Keratinocyte (primary cell): ENCODE data around the gene TBC1D2. TPM values are rescaled to one million over a fixed set of nuclear protein-coding genes. Genes with fewer than 3 reads are reported as not detected.

Experiments used
- DNase-seq: peaks from one replicate; pipeline ENCODE4 v3.0.0-alpha.2; 2011; ENCODE audit warnings: low read depth, missing footprints, low spot score
- FAIRE-seq: peaks from 2 replicates; lab custom pipeline; 2011; peaks lifted over from hg19 to GRCh38; lab: Jason Lieb, UNC
- H2AFZ ChIP-seq: 2 replicates; pipeline ENCODE4 v1.6.0; 2012; ENCODE audit warnings: low read length, control low read depth, inconsistent platforms; ENCODE audit not compliant: control insufficient read depth
- H3K27ac ChIP-seq: 2 replicates; pipeline ENCODE4 v1.5.1; 2011; ENCODE audit warnings: low read length; ENCODE audit not compliant: control insufficient read depth, insufficient read depth
- H3K27me3 ChIP-seq: 3 replicates; pipeline ENCODE4 v1.6.0; 2011; ENCODE audit warnings: low read length; ENCODE audit not compliant: control insufficient read depth, insufficient read depth; ENCODE audit errors: extremely low read depth
- H3K36me3 ChIP-seq, 2 experiments: 2 replicates in 1 of 2; 3 replicates in 1 of 2; pipeline ENCODE4 v1.5.1; 2011; ENCODE audit warnings: low read length in 2 of 2, mild to moderate bottlenecking in 1 of 2; ENCODE audit not compliant: control insufficient read depth in 2 of 2, insufficient read depth in 2 of 2; ENCODE audit errors: extremely low read depth in 1 of 2
- H3K4me1 ChIP-seq: 3 replicates; pipeline ENCODE4 v1.5.1; 2011; ENCODE audit warnings: low read length; ENCODE audit not compliant: control insufficient read depth, insufficient read depth; ENCODE audit errors: extremely low read depth
- H3K4me2 ChIP-seq: 3 replicates; pipeline ENCODE4 v1.6.0; 2011; ENCODE audit warnings: low read depth, low read length; ENCODE audit not compliant: control insufficient read depth, insufficient read depth; ENCODE audit errors: extremely low read depth
- H3K4me3 ChIP-seq, 3 experiments: fragments of 200-600 bp in 1 of 3; sonication (generic) in 1 of 3; 2 replicates in 2 of 3; 3 replicates in 1 of 3; pipeline ENCODE4 v1.5.1; 2011 to 2016; ENCODE audit warnings: low read length in 3 of 3, mild to moderate bottlenecking in 3 of 3, control low read depth in 2 of 3, inconsistent platforms in 1 of 3, low read depth in 1 of 3, mixed read lengths in 1 of 3, mixed run types in 1 of 3, moderate library complexity in 1 of 3; ENCODE audit not compliant: control insufficient read depth in 2 of 3, insufficient read depth in 2 of 3; ENCODE audit errors: extremely low read depth in 1 of 3
- H3K79me2 ChIP-seq: 2 replicates; pipeline ENCODE4 v1.6.0; 2012; ENCODE audit warnings: low read length; ENCODE audit not compliant: control insufficient read depth, insufficient read depth
- H3K9ac ChIP-seq: 3 replicates; pipeline ENCODE4 v1.6.0; 2011; ENCODE audit warnings: low read length; ENCODE audit not compliant: control insufficient read depth, insufficient read depth; ENCODE audit errors: extremely low read depth
- H3K9me1 ChIP-seq: 3 replicates; pipeline ENCODE4 v1.6.0; 2011; ENCODE audit warnings: low read length; ENCODE audit not compliant: control insufficient read depth, insufficient read depth; ENCODE audit errors: extremely low read depth
- H3K9me3 ChIP-seq: 2 replicates; pipeline ENCODE4 v1.5.1; 2012; ENCODE audit warnings: low read depth, low read length; ENCODE audit not compliant: control insufficient read depth
- H4K20me1 ChIP-seq: 3 replicates; pipeline ENCODE4 v1.6.0; 2011; ENCODE audit warnings: low read length; ENCODE audit not compliant: control insufficient read depth, insufficient read depth; ENCODE audit errors: extremely low read depth
- CTCF ChIP-seq, 3 experiments: IDR thresholded peaks in 1 of 3; conservative IDR thresholded peaks in 1 of 3; optimal IDR thresholded peaks in 1 of 3; 2 replicates in 2 of 3; 3 replicates in 1 of 3; pipeline versions ENCODE3 to v1.5.1; 2011; ENCODE audit warnings: low read length in 3 of 3, mild to moderate bottlenecking in 3 of 3, moderate library complexity in 2 of 3, control low read depth in 1 of 3, inconsistent platforms in 1 of 3; ENCODE audit not compliant: insufficient read depth in 2 of 3; ENCODE audit errors: extremely low read depth in 1 of 3
- EZH2 ChIP-seq: IDR thresholded peaks from one replicate; pipeline ENCODE4 v1.6.1; 2012; ENCODE audit warnings: inconsistent platforms, mild to moderate bottlenecking, low read length, moderate library complexity
- dilution Hi-C: fragments of 300-500 bp; cut with MboI; formaldehyde crosslinking; loops from one replicate; pipeline ENCODE4 v1.7.0; 2020; ENCODE audit warnings: low sequenced_read_pairs; ENCODE audit not compliant: extremely low pct_ligation_motif_present
- polyA plus RNA-seq, 5 experiments: library from polyadenylated mRNA; depleted of rRNA in 3 of 5; stranded (reverse) in 3 of 5; stranded (forward) in 1 of 5; unstranded in 1 of 5; fragments of >200 nt; gene quantifications; 1 replicate in 1 of 5; 2 replicates in 3 of 5; 3 replicates in 1 of 5; pipeline versions ENCODE4 v1.2.1 to v1.2.3, GENCODE V29; 2011 to 2012; ENCODE audit warnings: missing spikeins in 2 of 5, low read depth in 1 of 5, low replicate concordance in 1 of 5

Gene TBC1D2
- polyA plus RNA-seq, 1 donor (not counting 4 experiments of a cell fraction or from before 2014, with no cell fraction given), result 59.2 TPM

GRCh38 chr9:98263482-98264357, 8.3 kb upstream of the TBC1D2 start:
- dilution Hi-C loops, result no loop called here
- no peaks in the 10 kb centered on the region for H3K9me1 ChIP-seq
- DNase-seq, result no peak
- FAIRE-seq, result peak; percentile 75
- no peak overlapping the region for H3K9ac ChIP-seq
- H3K36me3 ChIP-seq, result no peaks in the 10 kb centered on the region
- no peaks in the 10 kb centered on the region for H4K20me1 ChIP-seq
- no peaks in the 10 kb centered on the region for H3K27me3 ChIP-seq
- H3K4me2 ChIP-seq, result no peak overlapping the region
- no peak overlapping the region for H2AFZ ChIP-seq
- no peaks in the 10 kb centered on the region for H3K79me2 ChIP-seq
- no peaks in the 10 kb centered on the region for H3K9me3 ChIP-seq
- no peaks in the 10 kb centered on the region for H3K4me1 ChIP-seq
- H3K4me3 ChIP-seq, result no peak overlapping the region
- no peak overlapping the region for H3K27ac ChIP-seq
- TF ChIP-seq CTCF (optimal IDR thresholded peaks at IDR 0.05 in 1 of 3, IDR thresholded peaks at IDR 0.05 in 1 of 3, conservative IDR thresholded peaks at IDR 0.05 in 1 of 3; ENCODE audit: extremely low read depth in 1 of 3, insufficient read depth in 2 of 3, low read length in 3 of 3), result peak; percentile 91 to 99 (median 94)
- no peak for TF ChIP-seq EZH2

DNA sequence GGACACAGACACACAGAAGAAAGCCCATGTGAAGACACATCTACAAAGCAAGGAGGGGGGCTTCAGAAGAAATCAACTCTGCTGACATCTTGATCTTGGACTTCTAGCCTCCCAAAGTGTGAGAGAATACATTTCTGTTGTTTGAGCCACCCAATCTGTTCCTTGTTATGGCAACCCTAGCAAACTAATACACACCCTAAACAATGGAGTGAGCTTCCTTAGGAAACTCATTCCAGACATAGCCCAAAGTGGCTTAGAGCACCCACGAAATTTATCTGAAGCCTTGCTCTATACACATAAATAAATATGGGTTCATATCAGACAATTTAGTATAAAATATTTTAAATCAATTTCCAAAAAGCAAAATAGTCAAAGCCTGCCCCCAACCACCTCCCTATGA, 7.6 kb upstream of the TBC1D2 start:
- no peaks in the 10 kb centered on the region for H3K79me2 ChIP-seq
- TF ChIP-seq EZH2 (no peak), CTCF (optimal IDR thresholded peaks at IDR 0.05 in 1 of 3, IDR thresholded peaks at IDR 0.05 in 1 of 3, conservative IDR thresholded peaks at IDR 0.05 in 1 of 3; ENCODE audit: extremely low read depth in 1 of 3, insufficient read depth in 2 of 3, low read length in 3 of 3) (no peak)
- no peak overlapping the region for H3K4me2 ChIP-seq
- no peaks in the 10 kb centered on the region for H3K27me3 ChIP-seq
- H3K27ac ChIP-seq, result no peak overlapping the region
- dilution Hi-C loops, result no loop called here
- DNase-seq, result no peak
- no peak for FAIRE-seq
- no peak overlapping the region for H3K9ac ChIP-seq
- H4K20me1 ChIP-seq, result no peaks in the 10 kb centered on the region
- H3K9me1 ChIP-seq, result no peaks in the 10 kb centered on the region
- H3K4me3 ChIP-seq, result no peak overlapping the region
- H3K36me3 ChIP-seq, result no peaks in the 10 kb centered on the region
- H2AFZ ChIP-seq, result no peak overlapping the region
- H3K4me1 ChIP-seq, result no peaks in the 10 kb centered on the region
- H3K9me3 ChIP-seq, result no peaks in the 10 kb centered on the region
